Astrocyte (in vitro differentiated cells and primary cell): Measurements from ENCODE around the gene NBEAL1. TPM values are rescaled to one million over a fixed set of nuclear protein-coding genes. Genes with fewer than 3 reads are reported as not detected.

ENCODE experiments used
- DNase-seq: peaks from one replicate; pipeline ENCODE4 v3.0.0-alpha.2; 2010; ENCODE audit warnings: low read depth
- FAIRE-seq: peaks from 2 replicates; lab custom pipeline; 2011; peaks lifted over from hg19 to GRCh38; lab: Jason Lieb, UNC
- H2AFZ ChIP-seq: 2 replicates; pipeline ENCODE4 v1.6.0; 2012; ENCODE audit warnings: low read depth, low read length, inconsistent platforms
- H3K27ac ChIP-seq: 2 replicates; pipeline ENCODE4 v1.5.1; 2011; ENCODE audit warnings: low read depth, low read length, inconsistent platforms
- H3K27me3 ChIP-seq: 2 replicates; pipeline ENCODE4 v1.6.0; 2011; ENCODE audit warnings: low read length, inconsistent platforms; ENCODE audit not compliant: insufficient read depth
- H3K36me3 ChIP-seq: 2 replicates; pipeline ENCODE4 v1.5.1; 2011; ENCODE audit warnings: low read length, inconsistent platforms; ENCODE audit not compliant: insufficient read depth
- H3K4me1 ChIP-seq: 2 replicates; pipeline ENCODE4 v1.5.1; 2011; ENCODE audit warnings: low read length, inconsistent platforms; ENCODE audit not compliant: insufficient read depth
- H3K4me2 ChIP-seq: 2 replicates; pipeline ENCODE4 v1.6.0; 2012; ENCODE audit warnings: low read length, inconsistent platforms
- H3K4me3 ChIP-seq: 2 replicates; pipeline ENCODE4 v1.5.1; 2011; ENCODE audit warnings: low read depth, mild to moderate bottlenecking, low read length, inconsistent platforms; ENCODE audit not compliant: insufficient read depth
- H3K79me2 ChIP-seq: 2 replicates; pipeline ENCODE4 v1.6.0; 2012; ENCODE audit warnings: mild to moderate bottlenecking, low read length, inconsistent platforms; ENCODE audit not compliant: insufficient read depth
- H3K9ac ChIP-seq: 2 replicates; pipeline ENCODE4 v1.6.0; 2012; ENCODE audit warnings: mild to moderate bottlenecking, low read length, inconsistent platforms
- H3K9me3 ChIP-seq: 2 replicates; pipeline ENCODE4 v1.5.1; 2012; ENCODE audit warnings: low read depth, mild to moderate bottlenecking, low read length, inconsistent platforms; ENCODE audit not compliant: insufficient read depth
- H4K20me1 ChIP-seq: 2 replicates; pipeline ENCODE4 v1.6.0; 2012; ENCODE audit warnings: low read length, inconsistent platforms; ENCODE audit not compliant: insufficient read depth
- H3K27ac Mint-ChIP-seq: one replicate; pipeline ENCODE4 v1.8.0; 2021; ENCODE audit warnings: mild to moderate bottlenecking, mixed read lengths; ENCODE audit not compliant: unreplicated experiment
- H3K27me3 Mint-ChIP-seq: one replicate; pipeline ENCODE4 v1.8.0; 2021; ENCODE audit warnings: low read depth, mixed read lengths; ENCODE audit not compliant: unreplicated experiment
- H3K36me3 Mint-ChIP-seq: one replicate; pipeline ENCODE4 v1.8.0; 2021; ENCODE audit warnings: low read depth, mixed read lengths; ENCODE audit not compliant: unreplicated experiment
- H3K4me1 Mint-ChIP-seq: one replicate; pipeline ENCODE4 v1.8.0; 2021; ENCODE audit warnings: low read depth, mixed read lengths; ENCODE audit not compliant: unreplicated experiment
- H3K4me3 Mint-ChIP-seq: one replicate; pipeline ENCODE4 v1.8.0; 2021; ENCODE audit warnings: mild to moderate bottlenecking, moderate library complexity, mixed read lengths; ENCODE audit not compliant: unreplicated experiment
- H3K9me3 Mint-ChIP-seq: one replicate; pipeline ENCODE4 v1.8.0; 2021; ENCODE audit warnings: mild to moderate bottlenecking, mixed read lengths; ENCODE audit not compliant: unreplicated experiment
- EZH2 ChIP-seq: IDR thresholded peaks from 2 replicates; pipeline ENCODE4 v1.6.1; 2012; ENCODE audit warnings: mild to moderate bottlenecking, low read length, inconsistent platforms; ENCODE audit not compliant: insufficient read depth
- total RNA-seq: library from RNA; stranded (reverse); gene quantifications from 2 replicates; pipeline ENCODE4 v1.2.1, GENCODE V29; 2021
- TF ChIP-seq, protein P1 (sequence below): IDR thresholded peaks from 2 replicates; pipeline ENCODE4 v1.5.1; 2011; ENCODE audit warnings: low read depth, mild to moderate bottlenecking, inconsistent platforms, low read length, moderate library complexity; ENCODE audit not compliant: insufficient read depth

Gene NBEAL1
- total RNA-seq, 1 donor from 2014 or later, result 33.4 TPM

DNA sequence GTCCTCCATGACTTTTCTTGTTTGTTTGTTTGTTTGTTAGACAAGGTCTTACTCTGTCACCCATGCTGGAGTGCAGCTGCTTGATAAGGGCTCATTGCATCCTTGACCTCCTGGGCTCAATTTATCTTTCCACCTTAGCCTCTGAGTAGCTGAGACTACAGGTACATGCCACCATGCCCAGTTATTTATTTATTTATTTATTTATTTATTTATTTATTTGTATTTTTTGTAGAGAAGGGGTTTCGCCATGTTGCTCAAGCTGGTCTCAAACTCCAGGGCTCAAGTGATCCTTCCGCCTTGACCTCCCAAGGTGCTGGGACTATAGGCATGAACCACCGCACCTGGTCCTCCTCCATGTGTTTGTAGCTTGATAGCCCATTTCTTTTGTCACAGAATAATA is 37.9 kb downstream of the NBEAL1 start:
- no peak overlapping the region for H3K4me2 ChIP-seq
- H3K9me3 ChIP-seq, result no peaks in the 10 kb centered on the region
- H3K4me1 ChIP-seq, result no peaks in the 10 kb centered on the region
- no peaks in the 10 kb centered on the region for H3K27me3 Mint-ChIP-seq
- H4K20me1 ChIP-seq, result no peaks in the 10 kb centered on the region
- TF ChIP-seq, protein P1, sequence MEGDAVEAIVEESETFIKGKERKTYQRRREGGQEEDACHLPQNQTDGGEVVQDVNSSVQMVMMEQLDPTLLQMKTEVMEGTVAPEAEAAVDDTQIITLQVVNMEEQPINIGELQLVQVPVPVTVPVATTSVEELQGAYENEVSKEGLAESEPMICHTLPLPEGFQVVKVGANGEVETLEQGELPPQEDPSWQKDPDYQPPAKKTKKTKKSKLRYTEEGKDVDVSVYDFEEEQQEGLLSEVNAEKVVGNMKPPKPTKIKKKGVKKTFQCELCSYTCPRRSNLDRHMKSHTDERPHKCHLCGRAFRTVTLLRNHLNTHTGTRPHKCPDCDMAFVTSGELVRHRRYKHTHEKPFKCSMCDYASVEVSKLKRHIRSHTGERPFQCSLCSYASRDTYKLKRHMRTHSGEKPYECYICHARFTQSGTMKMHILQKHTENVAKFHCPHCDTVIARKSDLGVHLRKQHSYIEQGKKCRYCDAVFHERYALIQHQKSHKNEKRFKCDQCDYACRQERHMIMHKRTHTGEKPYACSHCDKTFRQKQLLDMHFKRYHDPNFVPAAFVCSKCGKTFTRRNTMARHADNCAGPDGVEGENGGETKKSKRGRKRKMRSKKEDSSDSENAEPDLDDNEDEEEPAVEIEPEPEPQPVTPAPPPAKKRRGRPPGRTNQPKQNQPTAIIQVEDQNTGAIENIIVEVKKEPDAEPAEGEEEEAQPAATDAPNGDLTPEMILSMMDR, result no peak
- no peak for TF ChIP-seq EZH2
- no peak overlapping the region for H3K27ac ChIP-seq
- DNase-seq (no peak), FAIRE-seq (no peak)
- H3K9ac ChIP-seq, result no peak overlapping the region
- no peaks in the 10 kb centered on the region for H3K9me3 Mint-ChIP-seq
- H3K4me1 Mint-ChIP-seq, result no peaks in the 10 kb centered on the region
- H3K4me3 ChIP-seq, result no peak overlapping the region
- H3K36me3 Mint-ChIP-seq, result peaks cover 8% of the 10 kb centered on the region
- no peaks in the 10 kb centered on the region for H3K79me2 ChIP-seq
- peaks cover 10% of the 10 kb centered on the region for H3K36me3 ChIP-seq
- no peak overlapping the region for H2AFZ ChIP-seq
- no peak overlapping the region for H3K27ac Mint-ChIP-seq
- H3K27me3 ChIP-seq, result no peaks in the 10 kb centered on the region
- no peak overlapping the region for H3K4me3 Mint-ChIP-seq

DNA sequence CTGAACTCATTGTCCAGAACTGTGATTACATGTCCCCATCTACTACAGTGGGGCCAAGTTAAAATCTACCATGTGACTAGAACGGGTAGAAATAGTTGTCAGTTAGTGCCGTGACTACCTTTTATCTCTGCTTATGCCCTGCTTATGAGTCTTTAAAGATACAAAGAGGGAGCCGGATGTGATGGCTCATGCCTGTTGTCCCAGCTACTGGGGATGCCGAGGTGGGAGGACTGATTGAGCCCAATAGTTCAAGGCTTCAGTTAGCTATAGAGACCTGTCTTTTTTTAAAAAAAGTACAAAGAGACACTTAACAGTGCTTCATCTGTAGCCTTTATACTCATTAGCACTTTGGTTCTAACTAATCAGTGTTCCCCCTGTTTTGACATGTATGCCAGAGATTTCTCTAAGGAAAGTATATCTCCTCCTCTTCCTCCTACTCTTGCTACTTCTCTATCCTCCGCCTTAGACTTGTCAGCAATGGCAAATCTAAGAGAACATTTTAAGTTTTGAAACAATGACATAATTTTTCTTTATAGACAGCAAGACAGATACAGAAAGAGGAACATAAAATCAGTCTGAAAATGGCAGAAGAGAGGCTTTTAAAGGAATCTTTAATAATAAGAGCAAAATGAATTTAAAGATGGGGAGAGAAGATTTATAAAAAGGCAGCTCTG is 45.0 kb downstream of the NBEAL1 start:
- H3K4me3 Mint-ChIP-seq, result no peak overlapping the region
- Histone ChIP-seq H3K79me2 (no peaks in the 10 kb centered on the region), H3K9ac (no peak overlapping the region), H3K9me3 (no peaks in the 10 kb centered on the region), H3K36me3 (peaks cover 22% of the 10 kb centered on the region), H3K27me3 (no peaks in the 10 kb centered on the region), H4K20me1 (no peaks in the 10 kb centered on the region), H3K4me2 (no peak overlapping the region), H3K27ac (no peak overlapping the region), H3K4me3 (no peak overlapping the region), H2AFZ (no peak overlapping the region), H3K4me1 (peaks cover 5% of the 10 kb centered on the region)
- peaks cover 34% of the 10 kb centered on the region for H3K36me3 Mint-ChIP-seq
- H3K27ac Mint-ChIP-seq, result peak overlapping the region; percentile 31
- no peaks in the 10 kb centered on the region for H3K27me3 Mint-ChIP-seq
- TF ChIP-seq, protein P1, result no peak
- TF ChIP-seq EZH2, result no peak
- peaks cover 3% of the 10 kb centered on the region for H3K9me3 Mint-ChIP-seq
- DNase-seq, result no peak
- peaks cover 17% of the 10 kb centered on the region for H3K4me1 Mint-ChIP-seq
- peak; percentile 70 for FAIRE-seq

DNA sequence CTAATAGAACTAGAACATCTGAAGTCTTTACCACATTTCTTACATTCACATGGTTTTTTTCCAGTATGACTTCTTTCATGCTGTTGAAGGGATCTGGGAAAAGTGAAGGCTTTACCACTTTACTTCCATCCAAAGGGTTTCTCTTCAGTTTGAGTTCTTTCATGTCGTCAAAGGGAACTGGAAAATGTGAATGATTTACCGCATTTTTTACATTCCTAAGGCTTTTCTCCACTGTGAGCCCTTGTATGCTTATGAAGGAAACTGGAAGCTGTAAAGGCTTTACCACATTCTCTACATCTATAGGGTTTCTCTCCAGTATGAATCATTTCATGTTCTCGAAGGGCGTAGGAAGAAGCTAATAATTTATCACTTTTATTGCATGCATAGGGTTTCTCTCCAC is 46.7 kb downstream of the NBEAL1 start:
- H3K27me3 ChIP-seq, result no peaks in the 10 kb centered on the region
- DNase-seq (peak; percentile 86), FAIRE-seq (peak; percentile 34)
- H3K27ac ChIP-seq, result peak overlapping the region; percentile 49
- H4K20me1 ChIP-seq, result no peaks in the 10 kb centered on the region
- peaks cover 17% of the 10 kb centered on the region for H3K4me1 Mint-ChIP-seq
- H3K9me3 Mint-ChIP-seq, result peaks cover 3% of the 10 kb centered on the region
- peak overlapping the region; percentile 85 for H3K27ac Mint-ChIP-seq
- H3K9ac ChIP-seq, result peak overlapping the region; percentile 5
- no peak overlapping the region for H2AFZ ChIP-seq
- no peak overlapping the region for H3K4me3 ChIP-seq
- H3K27me3 Mint-ChIP-seq, result no peaks in the 10 kb centered on the region
- peaks cover 5% of the 10 kb centered on the region for H3K4me1 ChIP-seq
- TF ChIP-seq, protein P1, result no peak
- TF ChIP-seq EZH2, result no peak
- peaks cover 22% of the 10 kb centered on the region for H3K36me3 ChIP-seq
- no peaks in the 10 kb centered on the region for H3K79me2 ChIP-seq
- H3K4me2 ChIP-seq, result peak overlapping the region; percentile 34
- no peaks in the 10 kb centered on the region for H3K9me3 ChIP-seq
- no peak overlapping the region for H3K4me3 Mint-ChIP-seq
- H3K36me3 Mint-ChIP-seq, result peaks cover 38% of the 10 kb centered on the region
